Testis (tissue), 3 donors: ENCODE data around the gene PNKP. TPM values are rescaled to one million over a fixed set of nuclear protein-coding genes. Genes with fewer than 3 reads are reported as not detected.
A peak's percentile ranks its signal among the peaks of the same experiment; 100 is the strongest.

Experiments used
- DNase-seq: peaks from one replicate; pipeline ENCODE4 v3.0.0-alpha.2; 2019
- H3K27ac ChIP-seq, 2 donors: fragments of 200-600 bp; sonication (generic); one replicate each; pipeline ENCODE4 v1.5.1; 2019
- H3K27me3 ChIP-seq: fragments of 200-600 bp; sonication (generic); one replicate; pipeline ENCODE4 v1.5.1; 2019
- H3K36me3 ChIP-seq: fragments of 200-600 bp; sonication (generic); one replicate; pipeline ENCODE4 v1.5.1; 2017; ENCODE audit warnings: low read depth; ENCODE audit errors: missing control alignments
- H3K4me1 ChIP-seq: fragments of 200-600 bp; sonication (generic); one replicate; pipeline ENCODE4 v1.5.1; 2019
- H3K4me3 ChIP-seq, 2 donors: fragments of 200-600 bp; sonication (generic); one replicate each; pipeline ENCODE4 v1.5.1; 2017 to 2019
- H3K9me3 ChIP-seq: fragments of 200-600 bp; sonication (generic); one replicate; pipeline ENCODE4 v1.5.1; 2017
- POLR2A ChIP-seq: fragments of 450-650 bp; IDR thresholded peaks from one replicate; pipeline ENCODE4 v1.6.1; 2017; ENCODE audit warnings: antibody characterized with exemption, mild to moderate bottlenecking, moderate library complexity
- WGBS, 2 donors: methylation state at CpG; one replicate each; pipeline ENCODE4 v1.1.5; 2018; 5-methylcytosine and 5-hydroxymethylcytosine counted together
- intact Hi-C: fragments of 100-400 bp; cut with DNase I; formaldehyde crosslinking; loops from one replicate; pipeline ENCODE4 v1.15.1; 2023; ENCODE audit warnings: low total_unique reads
- polyA plus RNA-seq: library from polyadenylated mRNA; stranded (reverse); fragments of 350-450 nt; fragmentation: Illumina TruSeq; extraction: RNeasy Lipid Tissue Mini Kit (QIAGEN cat#74804); gene quantifications from one replicate; pipeline ENCODE4 v1.2.3, GENCODE V29; 2014; ENCODE audit warnings: low read depth, low replicate concordance; ENCODE audit not compliant: insufficient read depth
- total RNA-seq, 2 donors: library from RNA; depleted of rRNA; stranded (reverse); fragments of >200 nt; gene quantifications; one replicate each; pipeline ENCODE4 v1.2.3, GENCODE V29; 2016
- TF ChIP-seq, protein P1 (sequence below), 3 experiments: fragments of 450-650 bp in 2 of 3; fragments of 200-600 bp in 1 of 3; sonication (generic) in 1 of 3; IDR thresholded peaks; one replicate each; pipeline ENCODE4 v1.5.1; 2016 to 2019; ENCODE audit warnings: antibody characterized with exemption in 3 of 3, mild to moderate bottlenecking in 2 of 3, moderate library complexity in 1 of 3

Gene PNKP
- total and polyA plus RNA-seq, 3 donors from 2014 or later, result 45.5 to 125 (median 110) TPM

DNA sequence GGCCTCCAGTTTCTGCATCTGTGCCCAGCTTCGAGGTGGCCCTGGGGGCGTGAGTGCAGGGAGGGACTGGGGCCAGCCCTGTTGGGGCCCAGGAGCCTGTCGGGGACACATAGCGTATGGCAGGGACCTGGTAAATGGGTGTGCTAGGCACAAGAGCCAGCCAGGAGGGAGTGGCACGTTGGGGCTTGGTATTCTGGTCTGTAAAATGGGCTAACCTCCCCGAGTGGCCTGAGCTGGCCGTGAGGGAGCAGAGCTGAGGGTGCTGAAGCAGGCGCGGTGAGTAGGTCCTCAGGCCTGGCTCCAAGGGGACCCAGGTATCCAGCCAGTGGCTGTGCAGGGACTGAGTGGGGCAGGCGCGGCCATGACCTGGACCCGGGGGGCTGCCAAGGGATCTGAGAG lies 12.1 kb downstream of the PNKP start:
- no peaks in the 10 kb centered on the region for H3K27me3 ChIP-seq
- H3K9me3 ChIP-seq, result no peaks in the 10 kb centered on the region
- no peaks in the 10 kb centered on the region for H3K36me3 ChIP-seq
- peaks cover 47% of the 10 kb centered on the region for H3K4me1 ChIP-seq
- 80 to 87% methylated on average over 3 to 12 of the region's 12 CpGs for WGBS, 2 donors
- H3K27ac ChIP-seq, result peak overlapping the region in 1 of 2 donors; percentile 30
- TF ChIP-seq, protein P1, sequence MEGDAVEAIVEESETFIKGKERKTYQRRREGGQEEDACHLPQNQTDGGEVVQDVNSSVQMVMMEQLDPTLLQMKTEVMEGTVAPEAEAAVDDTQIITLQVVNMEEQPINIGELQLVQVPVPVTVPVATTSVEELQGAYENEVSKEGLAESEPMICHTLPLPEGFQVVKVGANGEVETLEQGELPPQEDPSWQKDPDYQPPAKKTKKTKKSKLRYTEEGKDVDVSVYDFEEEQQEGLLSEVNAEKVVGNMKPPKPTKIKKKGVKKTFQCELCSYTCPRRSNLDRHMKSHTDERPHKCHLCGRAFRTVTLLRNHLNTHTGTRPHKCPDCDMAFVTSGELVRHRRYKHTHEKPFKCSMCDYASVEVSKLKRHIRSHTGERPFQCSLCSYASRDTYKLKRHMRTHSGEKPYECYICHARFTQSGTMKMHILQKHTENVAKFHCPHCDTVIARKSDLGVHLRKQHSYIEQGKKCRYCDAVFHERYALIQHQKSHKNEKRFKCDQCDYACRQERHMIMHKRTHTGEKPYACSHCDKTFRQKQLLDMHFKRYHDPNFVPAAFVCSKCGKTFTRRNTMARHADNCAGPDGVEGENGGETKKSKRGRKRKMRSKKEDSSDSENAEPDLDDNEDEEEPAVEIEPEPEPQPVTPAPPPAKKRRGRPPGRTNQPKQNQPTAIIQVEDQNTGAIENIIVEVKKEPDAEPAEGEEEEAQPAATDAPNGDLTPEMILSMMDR (IDR thresholded peaks at IDR 0.05), result no peak
- no peak for TF ChIP-seq POLR2A
- H3K4me3 ChIP-seq, result no peak overlapping the region
- no peak for DNase-seq
- intact Hi-C loops, result no loop called here

DNA sequence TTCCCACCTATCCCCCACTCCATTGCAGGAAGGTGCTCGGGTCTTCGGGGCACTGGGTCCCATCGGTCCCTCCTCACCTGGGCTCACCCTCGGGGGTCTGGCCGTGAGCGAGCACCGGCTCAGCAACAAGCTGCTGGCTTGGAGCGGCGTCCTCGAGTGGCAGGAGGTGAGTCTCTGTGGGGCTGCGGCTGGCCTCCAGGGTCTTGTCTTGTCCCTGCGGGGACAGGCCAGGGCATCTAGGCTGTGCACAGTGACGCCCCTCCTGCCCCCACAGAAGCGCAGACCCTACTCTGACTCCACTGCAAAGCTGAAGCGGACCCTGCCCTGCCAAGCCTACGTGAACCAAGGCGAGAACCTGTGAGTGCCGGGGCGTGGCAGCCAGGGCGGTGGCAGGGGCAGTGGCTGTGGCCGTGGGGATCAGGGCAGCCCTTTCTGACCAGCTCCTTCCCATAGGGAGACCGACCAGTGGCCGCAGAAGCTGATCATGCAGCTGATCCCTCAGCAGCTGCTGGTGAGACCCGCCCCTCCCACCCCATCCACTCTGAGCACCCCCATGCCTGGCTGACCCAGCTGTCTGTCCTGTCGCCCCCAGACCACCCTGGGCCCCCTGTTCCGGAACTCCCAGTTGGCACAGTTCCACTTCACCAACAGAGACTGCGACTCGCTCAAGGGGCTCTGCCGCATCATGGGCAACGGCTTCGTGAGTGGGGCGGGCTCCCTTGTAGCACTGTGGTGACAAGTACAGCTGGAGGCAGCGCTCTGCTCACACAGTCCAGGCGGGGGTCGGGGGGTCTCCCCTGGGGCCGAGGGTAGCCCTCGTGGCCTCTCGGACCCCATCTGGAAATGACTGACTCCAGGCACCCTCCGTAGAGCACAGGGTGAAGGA lies 12.8 kb downstream of the PNKP start:
- TF ChIP-seq, protein P1 (IDR thresholded peaks at IDR 0.05), result no peak
- no peak for TF ChIP-seq POLR2A
- Histone ChIP-seq H3K27ac (peak overlapping the region in 1 of 2 donors; percentile 31), H3K4me1 (peaks cover 40% of the 10 kb centered on the region), H3K9me3 (no peaks in the 10 kb centered on the region), H3K36me3 (no peaks in the 10 kb centered on the region), H3K27me3 (no peaks in the 10 kb centered on the region), H3K4me3 (no peak overlapping the region)
- intact Hi-C loops, result no loop called here
- no peak for DNase-seq
- 87 to 90% methylated on average over 6 to 36 of the region's 39 CpGs for WGBS, 2 donors

DNA sequence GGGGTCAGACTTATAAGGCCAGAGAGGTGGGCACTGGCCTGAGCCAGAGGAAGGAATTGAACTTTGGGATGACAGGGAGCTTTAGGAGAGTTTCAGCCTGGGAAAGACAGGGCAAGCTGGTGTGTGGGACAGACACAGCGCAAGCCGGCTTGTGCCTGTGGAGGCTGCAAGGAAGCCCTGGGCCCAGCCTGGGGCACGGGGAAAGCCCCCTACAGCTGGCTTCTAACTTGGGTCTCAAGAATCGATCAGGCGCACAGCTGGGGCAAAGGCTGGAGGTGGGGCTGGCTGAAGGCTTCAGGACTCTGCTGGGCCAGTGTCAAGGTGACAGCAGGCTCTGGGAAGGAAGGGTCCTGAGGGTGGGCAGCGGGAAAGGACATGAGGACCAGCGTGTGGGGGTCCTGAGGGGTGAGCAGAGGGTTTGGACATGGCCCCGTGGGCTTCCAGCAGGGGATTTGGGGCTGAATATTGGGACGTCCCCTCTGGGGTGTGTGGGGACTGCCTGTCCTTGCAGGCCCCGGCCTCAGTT lies 13.5 kb downstream of the PNKP start:
- H3K36me3 ChIP-seq, result no peaks in the 10 kb centered on the region
- H3K27me3 ChIP-seq, result no peaks in the 10 kb centered on the region
- H3K4me3 ChIP-seq, result no peak overlapping the region
- no peaks in the 10 kb centered on the region for H3K9me3 ChIP-seq
- intact Hi-C loops, result no loop called here
- 75 to 82% methylated on average over 8 to 10 of the region's 10 CpGs for WGBS, 2 donors
- peak overlapping the region; percentile 31 to 39 for H3K27ac ChIP-seq
- peaks cover 35% of the 10 kb centered on the region for H3K4me1 ChIP-seq
- TF ChIP-seq, protein P1 (IDR thresholded peaks at IDR 0.05), result no peak
- no peak for TF ChIP-seq POLR2A
- no peak for DNase-seq

DNA sequence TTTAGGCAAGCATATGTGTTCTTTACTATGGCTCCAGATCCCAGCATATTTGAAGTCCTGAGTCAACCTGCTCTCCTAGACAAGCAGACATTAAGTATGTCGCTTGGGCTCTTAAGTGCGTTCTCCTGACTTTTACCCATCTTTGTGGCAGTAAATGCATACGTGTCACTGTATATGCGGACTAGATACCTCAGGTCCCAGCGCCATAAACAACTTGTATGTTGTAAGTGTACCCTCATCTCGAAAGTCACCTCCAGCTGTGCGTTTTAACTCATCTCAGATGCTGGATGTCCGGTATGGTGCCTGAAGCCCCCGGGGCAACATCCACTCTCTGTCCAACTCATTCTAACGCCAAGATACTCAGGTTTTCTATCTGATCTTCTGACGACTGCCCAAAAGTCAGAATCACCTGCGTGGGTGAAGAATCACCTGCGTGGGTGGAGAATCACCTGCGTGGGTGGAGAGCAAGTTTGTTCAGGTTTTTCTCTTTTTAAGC lies 14.7 kb downstream of the PNKP start:
- H3K27ac ChIP-seq, result peak overlapping the region in 1 of 2 donors; percentile 39
- no peaks in the 10 kb centered on the region for H3K36me3 ChIP-seq
- 36 to 45% methylated on average over 14 of the region's 14 CpGs for WGBS, 2 donors
- H3K9me3 ChIP-seq, result no peaks in the 10 kb centered on the region
- H3K4me1 ChIP-seq, result peaks cover 25% of the 10 kb centered on the region
- intact Hi-C loops, result no loop called here
- peak overlapping the region in 1 of 2 donors; percentile 78 for H3K4me3 ChIP-seq
- TF ChIP-seq POLR2A, result no peak
- TF ChIP-seq, protein P1 (IDR thresholded peaks at IDR 0.05), result no peak
- H3K27me3 ChIP-seq, result no peaks in the 10 kb centered on the region
- no peak for DNase-seq
